ACC112 (cell line): Measurements from ENCODE around the gene DENND5B.
"Not testable (repeated sequence)": the region's sequence is repeated elsewhere in the genome, so short reads cannot be mapped to it uniquely, and the experiment has no call there.

Source experiments
- H2AFZ ChIP-seq: fragments of 200-600 bp; sonication (generic); one replicate; pipeline ENCODE4 v1.6.0; 2017; ENCODE audit warnings: antibody characterized with exemption, low read length; ENCODE audit not compliant: unreplicated experiment
- H3K27ac ChIP-seq: fragments of 200-600 bp; sonication (generic); 2 replicates; pipeline ENCODE4 v1.5.1; 2014; ENCODE audit warnings: low read depth, mild to moderate bottlenecking, antibody characterized with exemption, low read length, moderate library complexity
- H3K27me3 ChIP-seq: fragments of 200-600 bp; sonication (generic); 2 replicates; pipeline ENCODE4 v1.6.1; 2014; ENCODE audit warnings: mild to moderate bottlenecking, antibody characterized with exemption, low read length, moderate library complexity, mixed read lengths; ENCODE audit not compliant: insufficient read depth
- H3K36me3 ChIP-seq: fragments of 200-600 bp; sonication (generic); 2 replicates; pipeline ENCODE4 v1.6.1; 2016; ENCODE audit warnings: mild to moderate bottlenecking, antibody characterized with exemption, low read length, moderate library complexity, mixed read lengths; ENCODE audit not compliant: insufficient read depth
- H3K4me1 ChIP-seq: fragments of 200-600 bp; sonication (generic); one replicate; pipeline ENCODE4 v1.6.1; 2016; ENCODE audit warnings: low read length, mixed read lengths; ENCODE audit not compliant: insufficient read depth, unreplicated experiment, control insufficient read depth
- H3K4me3 ChIP-seq: fragments of 200-600 bp; sonication (generic); 2 replicates; pipeline ENCODE4 v1.5.1; 2014; ENCODE audit warnings: mild to moderate bottlenecking, low read depth, low read length
- H3K79me2 ChIP-seq: fragments of 200-600 bp; sonication (generic); one replicate; pipeline ENCODE4 v1.6.0; 2016; ENCODE audit warnings: low read length; ENCODE audit not compliant: control insufficient read depth, unreplicated experiment, insufficient read depth

DENND5B gene

DNA sequence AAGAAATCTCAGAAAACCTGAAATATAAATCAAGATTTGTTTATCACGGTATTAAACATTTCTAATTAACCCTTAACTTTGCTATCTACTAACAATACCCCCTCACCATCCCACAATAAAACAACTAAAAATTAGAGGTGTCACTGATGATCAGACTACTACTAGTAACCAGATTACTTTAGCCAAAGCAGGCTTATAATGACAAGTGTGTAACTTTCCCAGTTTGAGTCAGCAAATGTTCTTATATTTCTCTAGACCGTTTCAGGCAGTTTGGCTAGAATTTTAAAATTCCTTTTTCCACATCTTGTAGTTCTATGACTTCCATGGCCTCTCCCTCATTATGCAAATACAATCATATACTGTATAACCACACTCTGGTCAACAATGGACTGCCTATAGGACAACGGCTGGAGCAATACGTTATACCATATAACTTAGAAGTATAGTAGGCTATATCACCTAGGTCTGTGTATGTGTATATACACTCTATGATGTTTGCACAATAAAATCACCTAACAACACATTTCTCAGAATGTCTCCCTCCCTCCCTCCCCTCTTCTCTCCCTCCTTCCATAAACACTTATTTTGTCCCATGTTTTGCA lies 102.1 kb downstream of the DENND5B start:
- H3K27ac ChIP-seq, result no peak overlapping the region
- H3K4me1 ChIP-seq, result peaks cover 24% of the 10 kb centered on the region
- H3K36me3 ChIP-seq, result no peaks in the 10 kb centered on the region

GRCh38 chr12:31485571-31485970 lies 105.4 kb downstream of the DENND5B start:
- Histone ChIP-seq H3K27me3 (no peaks in the 10 kb centered on the region), H3K79me2 (no peaks in the 10 kb centered on the region), H3K27ac (no peak overlapping the region), H3K4me1 (no peaks in the 10 kb centered on the region), H3K36me3 (no peaks in the 10 kb centered on the region), H3K4me3 (no peak overlapping the region), H2AFZ (no peak overlapping the region)

More for the DNA sequence above, 102.1 kb downstream of the DENND5B start:
- Histone ChIP-seq H3K27me3 (no peaks in the 10 kb centered on the region), H2AFZ (no peak overlapping the region), H3K4me3 (no peak overlapping the region), H3K79me2 (no peaks in the 10 kb centered on the region)

- H3K27ac ChIP-seq, result no peak overlapping the region
Measured at GRCh38 chr12:31482816-31483215, 108.1 kb downstream of the DENND5B start.

GRCh38 chr12:31481415-31481814 lies 109.5 kb downstream of the DENND5B start:
- Histone ChIP-seq H3K79me2 (no peaks in the 10 kb centered on the region), H2AFZ (no peak overlapping the region), H3K27ac (no peak overlapping the region), H3K27me3 (no peaks in the 10 kb centered on the region), H3K36me3 (no peaks in the 10 kb centered on the region), H3K4me1 (no peaks in the 10 kb centered on the region), H3K4me3 (no peak overlapping the region)

More at GRCh38 chr12:31482816-31483215, 108.1 kb downstream of the DENND5B start:
- Histone ChIP-seq H2AFZ (no peak overlapping the region), H3K79me2 (no peaks in the 10 kb centered on the region), H3K36me3 (no peaks in the 10 kb centered on the region), H3K27me3 (no peaks in the 10 kb centered on the region), H3K4me1 (no peaks in the 10 kb centered on the region), H3K4me3 (no peak overlapping the region)

DNA sequence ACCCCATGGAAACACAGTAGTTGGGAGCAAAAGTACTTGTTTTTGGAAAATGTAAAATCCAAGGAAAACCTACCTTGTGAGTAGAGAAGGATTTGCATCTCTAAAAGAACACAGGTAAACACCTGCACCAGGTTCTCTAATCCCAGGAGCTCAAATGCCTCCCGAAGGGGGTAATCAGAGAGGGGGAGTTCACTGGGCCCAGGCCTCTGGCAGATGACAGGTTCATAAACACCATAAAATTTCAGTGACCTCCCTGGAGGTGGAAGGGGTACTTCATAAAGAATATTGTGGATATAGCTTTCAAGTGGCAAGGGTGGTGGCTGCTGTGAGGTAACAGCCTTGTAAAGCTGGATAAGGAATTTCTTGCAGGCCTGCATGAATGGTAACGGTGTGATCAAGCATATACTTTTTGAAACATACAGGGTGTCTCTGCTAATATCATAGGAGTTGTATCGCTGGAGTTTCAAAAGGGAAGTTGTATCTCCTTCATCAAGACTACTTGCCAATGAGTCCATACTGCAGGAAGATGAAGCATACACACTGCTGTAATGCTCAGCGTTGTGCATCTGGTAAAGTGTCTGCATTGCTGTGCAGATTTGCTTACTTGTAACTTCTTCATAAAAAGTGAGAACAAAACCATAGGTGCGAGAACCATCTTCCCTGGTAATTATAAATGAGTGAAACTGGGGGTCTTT lies 111.3 kb downstream of the DENND5B start:
- Histone ChIP-seq H3K27me3 (no peaks in the 10 kb centered on the region), H3K36me3 (no peaks in the 10 kb centered on the region)

DNA sequence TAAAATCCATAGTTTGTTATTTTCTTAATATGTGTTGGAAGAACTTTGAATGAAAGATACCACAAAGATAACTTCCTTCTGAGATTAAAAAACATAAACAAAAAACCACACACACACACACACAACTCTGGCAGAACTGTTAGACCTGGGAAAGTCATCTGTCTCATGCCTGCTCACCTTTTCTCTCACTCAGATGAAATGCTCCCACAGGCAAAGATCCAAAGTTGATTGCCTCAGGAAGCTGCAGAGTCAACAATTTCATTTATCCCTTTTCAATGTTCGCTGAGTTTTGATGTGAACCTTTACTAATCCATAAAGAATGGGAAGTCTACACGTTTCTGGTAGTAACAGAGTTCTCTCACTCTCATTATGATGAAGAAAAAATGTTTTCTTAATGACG lies 112.0 kb downstream of the DENND5B start:
- H3K4me1 ChIP-seq, result no peaks in the 10 kb centered on the region
- no peak overlapping the region for H3K4me3 ChIP-seq
- no peaks in the 10 kb centered on the region for H3K79me2 ChIP-seq
- no peaks in the 10 kb centered on the region for H3K27me3 ChIP-seq
- no peak overlapping the region for H3K27ac ChIP-seq
- H2AFZ ChIP-seq, result no peak overlapping the region
- H3K36me3 ChIP-seq, result no peaks in the 10 kb centered on the region

More for the DNA sequence above, 111.3 kb downstream of the DENND5B start:
- H3K4me3 ChIP-seq, result no peak overlapping the region
- H3K4me1 ChIP-seq, result no peaks in the 10 kb centered on the region
- no peak overlapping the region for H3K27ac ChIP-seq
- H2AFZ ChIP-seq, result no peak overlapping the region
- no peaks in the 10 kb centered on the region for H3K79me2 ChIP-seq

DNA sequence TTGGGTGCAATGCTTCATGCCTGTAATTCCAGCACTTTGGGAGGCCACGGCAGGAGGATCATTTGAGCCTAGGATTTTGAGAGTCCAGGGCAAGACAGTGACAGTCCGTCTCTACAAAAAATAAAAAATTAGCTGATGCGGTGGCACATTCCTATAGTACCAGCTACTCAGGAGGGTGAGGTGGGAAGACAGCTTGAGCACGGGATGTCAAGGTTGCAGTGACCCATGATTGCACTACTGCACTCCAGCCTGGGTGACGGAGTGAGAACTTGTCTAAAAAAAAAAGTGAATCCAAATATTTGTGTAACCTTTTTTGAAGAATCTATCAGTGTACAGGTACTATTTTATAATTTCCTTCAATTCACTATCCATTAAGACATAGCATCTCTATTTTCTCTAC lies 112.5 kb downstream of the DENND5B start:
- H3K27me3 ChIP-seq, result no peaks in the 10 kb centered on the region
- H3K79me2 ChIP-seq, result no peaks in the 10 kb centered on the region
- H3K36me3 ChIP-seq, result no peaks in the 10 kb centered on the region
- no peak overlapping the region for H3K27ac ChIP-seq
- H2AFZ ChIP-seq, result no peak overlapping the region
- no peaks in the 10 kb centered on the region for H3K4me1 ChIP-seq
- no peak overlapping the region for H3K4me3 ChIP-seq

DNA sequence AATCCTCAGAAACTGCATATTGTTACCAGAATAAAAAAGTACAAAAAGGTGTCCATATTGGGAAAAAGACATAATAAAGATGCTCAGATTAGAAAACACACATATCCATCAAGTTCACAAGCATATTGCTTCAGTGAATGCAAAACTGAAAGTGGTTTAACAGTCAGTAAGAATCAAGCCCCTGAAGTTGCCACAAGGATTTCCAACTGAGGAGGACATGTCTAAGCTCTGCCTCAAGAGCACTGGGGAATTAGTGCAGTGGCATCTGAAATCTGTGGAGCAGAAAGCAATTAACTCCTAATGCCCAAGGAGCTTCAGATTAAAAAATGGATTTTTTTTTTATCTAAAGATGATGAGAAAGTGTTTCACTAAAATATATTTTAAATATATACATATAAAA lies 113.2 kb downstream of the DENND5B start:
- Histone ChIP-seq H3K4me3 (no peak overlapping the region), H2AFZ (no peak overlapping the region), H3K4me1 (no peaks in the 10 kb centered on the region), H3K79me2 (no peaks in the 10 kb centered on the region), H3K27ac (no peak overlapping the region), H3K36me3 (no peaks in the 10 kb centered on the region), H3K27me3 (no peaks in the 10 kb centered on the region)

DNA sequence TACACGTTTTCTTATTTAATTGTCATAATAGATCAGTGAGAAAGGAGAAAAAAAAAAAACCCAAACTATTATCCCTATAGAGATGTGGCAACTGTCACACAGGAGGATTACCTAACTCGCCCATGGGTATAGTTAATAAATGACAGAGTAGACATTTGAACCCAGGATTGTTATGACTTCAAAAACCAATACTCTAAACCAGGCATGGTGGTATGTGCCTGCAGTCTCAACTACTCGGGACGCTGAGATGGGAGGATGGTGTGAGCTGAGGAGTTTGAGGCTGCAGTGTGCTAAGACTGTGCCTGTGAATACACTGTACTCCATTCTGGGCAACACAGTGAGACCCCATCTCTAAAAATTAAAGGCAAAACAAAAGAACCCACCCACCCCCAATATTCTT lies 114.5 kb downstream of the DENND5B start:
- Histone ChIP-seq H3K4me3 (no peak overlapping the region), H3K27me3 (no peaks in the 10 kb centered on the region), H3K27ac (no peak overlapping the region), H3K36me3 (no peaks in the 10 kb centered on the region), H3K79me2 (no peaks in the 10 kb centered on the region), H3K4me1 (no peaks in the 10 kb centered on the region), H2AFZ (no peak overlapping the region)

- not testable (repeated sequence) for H3K27ac ChIP-seq, H3K4me3 ChIP-seq, H2AFZ ChIP-seq, H3K27me3 ChIP-seq, H3K4me1 ChIP-seq, H3K36me3 ChIP-seq, H3K79me2 ChIP-seq
Measured at GRCh38 chr12:31475610-31476009, 115.3 kb downstream of the DENND5B start.

GRCh38 chr12:31474751-31475150 lies 116.2 kb downstream of the DENND5B start:
- Histone ChIP-seq H3K4me1 (no peaks in the 10 kb centered on the region), H3K27me3 (no peaks in the 10 kb centered on the region), H3K27ac (no peak overlapping the region), H3K36me3 (no peaks in the 10 kb centered on the region), H3K79me2 (no peaks in the 10 kb centered on the region), H3K4me3 (no peak overlapping the region), H2AFZ (no peak overlapping the region)
